HepG2 (cell line): ENCODE data around the gene OSBPL8.

Experiments used
- ATF4 ChIP-seq, 2 experiments: fragments of 450-650 bp in 1 of 2; sonication (generic) in 1 of 2; formaldehyde crosslinking; IDR thresholded peaks; 2 replicates each; pipeline versions ENCODE4 v1.5.0 to v1.8.0; 2020 to 2022; ENCODE audit warnings: mild to moderate bottlenecking in 1 of 2, missing genetic modification reagents in 1 of 2
- CTCF ChIP-seq: sonication (generic); formaldehyde crosslinking; IDR thresholded peaks from 2 replicates; pipeline ENCODE4 v1.5.0; 2020; ENCODE audit warnings: mild to moderate bottlenecking, missing genetic modification reagents, moderate library complexity
- NFE2L2 ChIP-seq: fragments of 150-350 bp; IDR thresholded peaks from 2 replicates; pipeline ENCODE4 v1.6.1; 2014; ENCODE audit warnings: low read length
- PHF20 ChIP-seq: sonication (generic); formaldehyde crosslinking; IDR thresholded peaks from 2 replicates; pipeline ENCODE4 v1.5.0; 2020; ENCODE audit warnings: mild to moderate bottlenecking, missing genetic modification reagents
- REST ChIP-seq, 2 experiments: IDR thresholded peaks; 2 replicates each; pipeline ENCODE4 v1.6.1; 2011 to 2012; ENCODE audit warnings: low read length in 2 of 2, borderline replicate concordance in 1 of 2, low read depth in 1 of 2, mild to moderate bottlenecking in 1 of 2, moderate library complexity in 1 of 2
- RFX5 ChIP-seq: IDR thresholded peaks from 2 replicates; pipeline ENCODE4 v1.6.1; 2011; ENCODE audit warnings: low read depth, low read length, improper control_type of control experiment
- STAG1 ChIP-seq: sonication (generic); formaldehyde crosslinking; IDR thresholded peaks from 2 replicates; pipeline ENCODE4 v1.4.0; 2020; ENCODE audit warnings: missing genetic modification reagents
- ZNF20 ChIP-seq: sonication (generic); formaldehyde crosslinking; IDR thresholded peaks from 2 replicates; pipeline ENCODE4 v1.4.0; 2020; ENCODE audit warnings: mild to moderate bottlenecking, moderate library complexity, missing genetic modification reagents
- ZNF576 ChIP-seq: sonication (generic); formaldehyde crosslinking; IDR thresholded peaks from 2 replicates; pipeline ENCODE4 v1.4.0; 2020; ENCODE audit warnings: mild to moderate bottlenecking, missing genetic modification reagents
- ZNF747 ChIP-seq: sonication (generic); formaldehyde crosslinking; IDR thresholded peaks from 2 replicates; pipeline ENCODE4 v1.8.1; 2023; ENCODE audit warnings: missing genetic modification reagents, mild to moderate bottlenecking, borderline replicate concordance

GRCh38 chr12:76455582-76456345 lies 103.8 kb downstream of the OSBPL8 start:
- TF ChIP-seq CTCF (CRISPR knock-in tag): peak; percentile 76
- no peak for TF ChIP-seq NFE2L2
- no peak for TF ChIP-seq ZNF576 (CRISPR knock-in tag)
- TF ChIP-seq ATF4 (CRISPR knock-in tag; IDR thresholded peaks at IDR 0.05): no peak
- TF ChIP-seq PHF20 (CRISPR knock-in tag): no peak
- TF ChIP-seq ZNF747: no peak
- no peak for TF ChIP-seq RFX5
- TF ChIP-seq ZNF20 (CRISPR knock-in tag): no peak
- TF ChIP-seq STAG1: peak; percentile 86
- no peak for TF ChIP-seq REST (IDR thresholded peaks at IDR 0.05; ENCODE audit: borderline replicate concordance in 1 of 2, low read depth in 1 of 2, low read length in 2 of 2)
